ENCODE data around the gene GTF3A.

GTF3A gene

DNA sequence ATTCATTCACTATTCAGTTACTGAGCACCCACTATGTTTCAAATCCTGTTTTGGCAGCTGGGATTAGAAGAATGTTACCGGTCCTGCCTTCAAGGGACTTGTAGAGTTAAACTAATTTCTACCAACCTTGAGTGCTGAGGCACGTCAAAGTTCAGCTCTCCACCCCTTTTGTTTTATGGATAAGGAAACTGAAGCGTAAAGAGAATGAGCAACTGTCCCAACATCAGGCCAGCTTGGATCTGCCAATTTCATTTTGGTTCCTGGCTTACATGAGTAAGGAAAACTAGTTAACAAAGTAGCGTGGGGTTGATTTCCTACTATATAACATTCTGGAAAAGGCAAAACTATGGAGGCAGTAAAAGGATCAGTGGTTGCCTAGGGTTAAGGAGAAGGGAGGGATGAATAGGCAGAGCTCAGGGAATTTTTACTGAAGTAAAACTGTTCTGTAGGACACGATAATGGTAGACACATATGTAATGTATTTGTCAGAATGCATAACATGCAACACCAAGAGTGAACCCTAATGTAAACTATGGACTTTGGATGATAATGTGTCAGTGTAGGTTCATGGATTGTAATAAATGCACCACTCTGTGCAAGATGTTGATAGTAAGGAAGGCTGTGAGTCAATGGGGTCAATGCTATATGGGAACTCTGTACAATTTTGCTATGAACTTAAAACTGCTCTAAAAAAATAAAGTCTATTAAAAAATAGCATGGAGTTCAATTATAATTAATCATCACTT lies 45.8 kb downstream of the GTF3A start:
- H3K27ac Mint-ChIP-seq, result peak overlapping the region in 1 of 2 donors; percentile 36
- H3K27me3 Mint-ChIP-seq, result no peaks in the 10 kb centered on the region
- peaks cover 5 to 12% of the 10 kb centered on the region in 2 donors for H3K4me1 Mint-ChIP-seq (ENCODE audit: low read depth in 2 of 2)
- DNase-seq, result no peak
- no peak overlapping the region for H3K4me3 Mint-ChIP-seq
- no peak for ATAC-seq (replicated peaks)
- H3K36me3 Mint-ChIP-seq (ENCODE audit: insufficient read depth), result no peaks in the 10 kb centered on the region
- H3K9me3 Mint-ChIP-seq, result no peaks in the 10 kb centered on the region

DNA sequence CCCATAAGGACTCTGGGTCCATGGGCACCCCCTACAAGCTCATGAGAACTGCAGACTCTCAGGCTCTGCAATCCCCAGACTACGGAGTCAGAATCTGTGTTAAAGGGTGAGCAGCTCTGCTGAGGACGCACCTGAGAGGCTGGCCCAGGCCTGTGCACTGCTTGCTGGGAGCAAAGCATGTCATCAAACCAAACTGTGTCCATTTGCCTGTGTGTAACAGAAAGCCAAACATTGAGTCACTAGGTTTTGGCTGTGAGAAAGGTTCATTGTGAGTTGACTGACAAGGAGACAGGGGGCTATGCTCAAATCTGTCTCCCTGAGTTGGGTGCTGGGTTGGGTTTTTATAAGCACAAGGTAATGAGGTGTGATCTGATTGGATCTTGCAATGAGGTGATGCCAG lies 48.0 kb downstream of the GTF3A start:
- H3K4me3 Mint-ChIP-seq, result no peak overlapping the region
- no peaks in the 10 kb centered on the region for H3K36me3 Mint-ChIP-seq (ENCODE audit: insufficient read depth)
- no peak for DNase-seq
- no peak overlapping the region for H3K27ac Mint-ChIP-seq
- peaks cover 9 to 10% of the 10 kb centered on the region in 2 donors for H3K4me1 Mint-ChIP-seq (ENCODE audit: low read depth in 2 of 2)
- ATAC-seq (replicated peaks), result no peak
- no peaks in the 10 kb centered on the region for H3K9me3 Mint-ChIP-seq
- H3K27me3 Mint-ChIP-seq, result peaks cover 0 to 7% of the 10 kb centered on the region in 2 donors

DNA sequence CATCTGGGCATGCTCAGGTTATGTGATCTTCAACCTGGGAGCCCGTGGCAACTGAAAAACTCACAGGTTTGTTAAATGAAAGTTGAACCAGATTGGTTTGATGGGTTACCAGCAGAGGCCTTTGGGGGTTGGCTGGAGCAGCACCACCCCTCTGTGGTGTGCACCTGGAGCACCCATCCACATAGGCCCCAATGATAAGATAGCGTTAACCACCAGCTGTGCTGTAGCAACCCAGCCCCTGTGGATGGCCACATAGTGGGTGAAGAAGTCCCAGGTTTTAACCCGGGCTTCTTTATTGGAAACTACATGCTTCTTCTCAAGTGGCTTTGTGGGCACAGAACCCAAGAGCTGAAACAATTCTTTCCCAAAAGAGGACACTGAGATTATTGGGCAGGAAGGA lies 48.5 kb downstream of the GTF3A start:
- peaks cover 9 to 12% of the 10 kb centered on the region in 2 donors for H3K4me1 Mint-ChIP-seq (ENCODE audit: low read depth in 2 of 2)
- H3K27ac Mint-ChIP-seq, result peak overlapping the region; percentile 28 to 53
- no peak overlapping the region for H3K4me3 Mint-ChIP-seq
- H3K27me3 Mint-ChIP-seq, result peaks cover 0 to 12% of the 10 kb centered on the region in 2 donors
- peak in 1 of 3 experiments; percentile 5 for DNase-seq
- peak; percentile 97 for ATAC-seq (replicated peaks)
- H3K36me3 Mint-ChIP-seq (ENCODE audit: insufficient read depth), result no peaks in the 10 kb centered on the region
- H3K9me3 Mint-ChIP-seq, result no peaks in the 10 kb centered on the region

DNA sequence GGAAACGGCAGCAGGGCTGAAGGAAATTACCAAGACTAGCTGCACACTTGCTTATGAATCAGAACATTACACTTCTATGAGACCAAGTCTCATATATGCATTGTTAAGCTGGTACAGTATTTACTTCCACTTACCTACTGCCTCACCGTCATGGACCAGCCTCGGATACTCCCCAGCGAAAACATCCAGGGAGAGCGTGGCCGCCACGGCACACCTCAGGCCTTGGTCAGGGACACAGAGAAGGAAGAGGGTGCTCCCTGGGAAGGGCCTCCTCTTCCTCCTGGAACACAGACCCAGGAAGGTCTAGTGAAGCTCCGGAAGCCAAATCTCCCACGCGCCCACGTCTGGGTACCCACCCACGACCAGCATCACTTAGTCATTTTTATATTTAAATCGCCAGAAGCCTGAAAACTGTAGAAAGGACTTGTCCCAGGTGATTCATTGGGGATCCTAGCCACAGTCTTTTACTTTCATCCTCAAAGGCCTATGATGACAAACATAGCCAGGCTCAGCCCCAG lies 50.4 kb downstream of the GTF3A start:
- Mint-ChIP-seq H3K36me3 (ENCODE audit: insufficient read depth) (no peaks in the 10 kb centered on the region), H3K4me1 (ENCODE audit: low read depth in 2 of 2) (peaks cover 9 to 14% of the 10 kb centered on the region in 2 donors), H3K27ac (no peak overlapping the region), H3K9me3 (no peaks in the 10 kb centered on the region), H3K27me3 (peaks cover 0 to 16% of the 10 kb centered on the region in 2 donors), H3K4me3 (no peak overlapping the region)
- ATAC-seq (replicated peaks), result no peak
- DNase-seq, result no peak

DNA sequence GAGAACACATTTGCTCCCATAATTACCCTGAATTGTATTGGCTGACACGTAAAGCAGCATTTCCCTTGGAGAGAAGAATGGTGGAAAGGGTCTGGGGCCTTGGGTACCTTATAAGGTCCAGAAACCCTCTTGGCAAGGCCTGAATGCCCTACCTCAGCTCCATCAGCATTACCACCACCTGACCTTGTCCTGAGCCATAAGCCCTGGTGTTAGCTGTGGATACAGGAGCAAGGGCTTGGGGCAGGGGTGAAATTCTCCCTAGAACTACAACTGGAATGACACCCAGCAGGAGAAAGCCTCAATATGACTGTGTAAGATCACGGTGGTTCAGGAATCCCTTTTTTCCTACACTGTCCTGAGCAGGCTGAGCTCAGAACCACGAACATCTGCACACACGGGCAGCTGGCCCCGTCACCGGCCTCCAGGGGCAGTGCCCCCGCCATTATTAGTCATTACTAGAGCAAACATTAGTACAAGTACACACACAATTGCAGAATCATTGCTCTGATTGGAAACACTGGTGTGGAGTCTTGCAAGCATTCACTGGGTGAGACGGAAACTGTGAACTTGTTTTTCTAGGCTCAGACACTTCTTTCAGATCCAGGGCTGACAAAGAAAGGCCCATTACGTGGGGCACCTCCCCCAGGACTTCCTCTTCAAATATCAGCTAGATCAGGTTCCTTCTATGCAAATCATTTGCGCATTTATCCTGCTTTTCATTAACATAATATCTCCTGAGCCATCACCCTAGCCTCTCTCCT lies 52.7 kb downstream of the GTF3A start:
- DNase-seq, result no peak
- Mint-ChIP-seq H3K4me1 (ENCODE audit: low read depth in 2 of 2) (peaks cover 9 to 13% of the 10 kb centered on the region in 2 donors), H3K27me3 (peaks cover 1 to 16% of the 10 kb centered on the region in 2 donors), H3K4me3 (no peak overlapping the region), H3K27ac (no peak overlapping the region), H3K36me3 (ENCODE audit: insufficient read depth) (no peaks in the 10 kb centered on the region), H3K9me3 (no peaks in the 10 kb centered on the region)
- no peak for ATAC-seq (replicated peaks)

DNA sequence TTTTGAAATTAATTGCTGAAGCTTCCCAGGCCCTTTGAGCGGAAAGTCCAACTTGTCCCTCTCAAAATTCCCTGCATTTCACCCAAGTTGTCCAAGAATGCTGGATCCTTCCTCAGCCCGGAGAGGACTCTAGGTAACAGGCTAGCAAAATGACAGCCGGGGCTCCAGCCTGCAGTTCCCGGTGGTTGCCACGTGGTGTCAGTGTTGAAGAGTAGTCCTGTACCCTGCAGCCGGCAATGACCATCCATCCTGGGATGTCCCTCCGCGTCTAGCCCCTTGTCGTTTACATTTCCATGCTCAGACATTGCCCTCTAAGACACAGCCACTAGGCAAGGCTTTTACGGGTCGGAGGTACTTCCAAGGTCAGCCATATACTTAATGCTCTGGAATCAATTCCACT lies 57.3 kb downstream of the GTF3A start:
- DNase-seq (peak in 1 of 3 experiments; percentile 18), ATAC-seq (replicated peaks) (no peak)
- Mint-ChIP-seq H3K27ac (no peak overlapping the region), H3K36me3 (ENCODE audit: insufficient read depth) (no peaks in the 10 kb centered on the region), H3K9me3 (no peaks in the 10 kb centered on the region), H3K4me3 (no peak overlapping the region), H3K4me1 (ENCODE audit: low read depth in 2 of 2) (peaks cover 5 to 7% of the 10 kb centered on the region in 2 donors), H3K27me3 (peaks cover 11 to 15% of the 10 kb centered on the region in 2 donors)

DNA sequence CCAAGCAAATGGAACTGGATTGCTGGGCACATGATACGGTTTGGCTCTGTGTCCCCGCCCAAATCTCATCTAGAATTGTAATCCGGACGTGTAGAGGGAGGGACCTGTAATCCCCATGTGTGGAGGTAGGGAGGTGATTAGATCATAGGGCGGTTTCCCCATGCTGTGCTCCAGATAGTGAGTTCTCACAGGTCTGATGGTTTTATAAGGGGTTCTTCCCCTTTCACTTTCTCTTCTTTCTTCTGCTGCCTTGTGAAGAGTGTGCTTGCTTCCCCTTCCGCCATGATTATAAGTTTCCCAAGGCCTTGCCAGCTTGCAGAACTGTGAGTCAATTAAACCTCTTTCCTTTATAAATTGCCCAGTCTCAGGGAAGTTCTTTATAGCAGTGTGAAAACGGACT lies 58.6 kb downstream of the GTF3A start:
- Mint-ChIP-seq H3K36me3 (ENCODE audit: insufficient read depth) (no peaks in the 10 kb centered on the region), H3K4me1 (ENCODE audit: low read depth in 2 of 2) (peaks cover 0 to 5% of the 10 kb centered on the region in 2 donors), H3K9me3 (no peaks in the 10 kb centered on the region), H3K27ac (no peak overlapping the region), H3K27me3 (peaks cover 3 to 11% of the 10 kb centered on the region in 2 donors), H3K4me3 (peak overlapping the region in 1 of 2 donors; percentile 7)
- ATAC-seq (replicated peaks), result peak; percentile 88
- DNase-seq, result no peak

DNA sequence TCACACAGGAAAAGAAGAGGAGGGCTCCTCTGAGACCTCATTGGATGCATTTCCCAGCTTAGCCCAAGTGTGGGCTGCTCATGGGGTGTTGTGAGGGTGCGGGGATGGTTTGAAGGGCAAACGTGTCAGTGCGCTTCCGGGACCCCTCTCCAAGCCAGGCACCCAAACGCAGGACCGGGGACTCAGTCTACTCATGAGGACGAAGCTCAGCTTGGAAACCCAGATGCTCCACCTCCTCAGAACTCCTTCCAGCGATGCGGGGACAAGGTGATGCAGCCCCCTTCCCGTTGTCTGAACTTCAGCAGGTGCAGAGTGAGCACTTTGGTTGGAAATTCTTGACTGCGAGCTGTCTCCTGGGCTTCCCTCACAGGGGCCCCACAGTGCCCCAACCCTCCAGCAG lies 59.0 kb downstream of the GTF3A start:
- H3K27ac Mint-ChIP-seq, result no peak overlapping the region

More for the DNA sequence above, 59.0 kb downstream of the GTF3A start:
- peaks cover 0 to 4% of the 10 kb centered on the region in 2 donors for H3K4me1 Mint-ChIP-seq (ENCODE audit: low read depth in 2 of 2)
- H3K27me3 Mint-ChIP-seq, result peaks cover 0 to 11% of the 10 kb centered on the region in 2 donors
- ATAC-seq (replicated peaks), result no peak
- no peaks in the 10 kb centered on the region for H3K36me3 Mint-ChIP-seq (ENCODE audit: insufficient read depth)
- H3K4me3 Mint-ChIP-seq, result peak overlapping the region in 1 of 2 donors; percentile 7
- DNase-seq, result no peak
- H3K9me3 Mint-ChIP-seq, result no peaks in the 10 kb centered on the region
